HG02571 (cell line): ENCODE data around the gene EMID1.

ENCODE experiments used
- ATAC-seq: cut with Tn5 transposase; IDR thresholded peaks from one replicate; pipeline ENCODE4 v1.9.1; 2021; ENCODE audit warnings: mild to moderate bottlenecking, moderate library complexity; ENCODE audit not compliant: unreplicated experiment

The EMID1 gene

DNA sequence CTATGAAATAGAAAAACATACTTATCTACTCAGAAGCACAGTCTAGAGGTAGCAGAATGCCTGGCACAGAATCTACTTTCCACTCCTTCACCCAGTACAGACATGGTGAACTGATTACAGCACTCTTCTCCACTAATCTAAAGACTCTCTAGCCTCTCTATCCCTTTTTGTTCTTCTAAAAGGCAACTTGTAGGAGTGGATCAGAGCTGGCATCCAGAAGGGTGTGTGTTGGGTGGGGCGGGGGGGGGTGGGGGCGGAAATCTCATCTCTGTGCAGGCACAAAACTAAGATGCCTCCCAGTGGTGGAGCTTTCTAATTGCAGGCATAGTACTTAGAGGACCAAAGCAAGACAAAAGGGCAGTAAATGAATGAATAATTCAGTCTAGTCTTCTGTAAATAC is 11.5 kb upstream of the EMID1 start:
- no peak for ATAC-seq

DNA sequence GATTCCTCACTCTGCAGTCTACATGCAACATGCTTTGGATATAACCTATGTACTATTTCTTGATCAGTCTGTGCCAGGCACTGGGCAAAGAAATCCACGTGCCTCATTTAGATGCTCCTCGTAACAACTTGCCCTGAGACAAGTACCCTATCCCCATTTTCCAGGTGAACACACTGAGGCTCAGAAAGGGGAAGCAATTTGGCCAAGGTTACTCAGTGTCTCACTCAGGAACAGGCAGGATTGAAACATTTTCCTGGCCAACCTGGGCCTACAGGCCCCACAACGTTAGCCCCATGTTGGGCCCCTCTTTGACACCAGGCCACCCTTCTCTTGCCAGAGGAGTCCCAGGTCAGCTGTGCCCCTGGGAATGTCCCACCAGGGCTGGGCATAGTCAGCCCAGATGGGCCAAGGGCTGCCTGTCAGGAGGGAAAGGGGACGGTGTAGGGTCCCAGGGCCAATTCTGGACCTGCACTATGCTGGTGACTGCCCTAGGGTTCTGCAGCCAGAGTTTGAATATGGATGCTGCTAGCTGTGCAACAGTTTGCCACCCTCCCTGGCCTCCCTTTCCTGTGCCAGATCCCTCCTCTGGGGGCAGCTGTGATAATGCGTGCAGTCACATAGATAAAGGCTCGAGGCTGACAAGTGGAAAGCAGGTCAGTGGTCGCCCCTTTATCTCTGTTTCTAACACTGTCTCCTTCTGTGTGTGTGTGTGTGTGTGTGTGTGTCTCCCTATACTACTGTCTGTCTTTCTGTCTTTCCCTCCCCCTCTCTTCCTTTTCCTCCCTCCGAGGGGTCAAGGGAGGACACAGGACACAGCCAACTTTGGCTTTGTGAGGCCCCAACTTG is 10.4 kb upstream of the EMID1 start:
- no peak for ATAC-seq

DNA sequence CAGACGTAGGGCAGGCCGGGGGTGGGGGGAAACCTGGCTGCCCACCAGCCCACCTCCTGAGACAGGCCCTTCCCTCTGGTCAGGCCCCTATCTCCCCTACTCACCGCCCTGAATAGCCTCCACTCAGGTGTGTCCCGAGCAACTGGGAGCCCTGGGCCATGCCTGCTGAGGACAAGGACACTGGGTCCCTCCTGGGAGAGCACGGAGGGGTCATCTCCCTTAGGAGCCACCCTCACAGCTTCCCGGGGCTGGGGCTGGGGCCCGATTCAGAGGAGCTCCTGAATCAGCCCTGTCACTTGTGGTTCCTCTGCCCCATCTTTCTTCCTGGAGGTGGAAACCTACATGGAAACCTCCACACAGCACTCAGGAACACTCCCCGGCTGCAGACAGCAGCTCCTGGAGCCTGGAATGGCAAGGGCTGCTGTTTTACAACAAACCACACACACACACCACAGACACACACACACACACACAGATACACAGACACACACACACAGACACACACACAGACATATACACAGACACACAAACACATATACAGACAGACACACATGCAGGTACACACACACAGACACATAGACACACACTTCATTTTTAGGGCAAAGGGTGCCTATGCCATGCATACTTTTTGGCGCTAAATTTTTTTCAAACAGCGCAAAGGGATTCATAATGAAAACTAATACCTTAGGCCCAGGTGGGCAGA is 9.6 kb upstream of the EMID1 start:
- ATAC-seq: no peak

DNA sequence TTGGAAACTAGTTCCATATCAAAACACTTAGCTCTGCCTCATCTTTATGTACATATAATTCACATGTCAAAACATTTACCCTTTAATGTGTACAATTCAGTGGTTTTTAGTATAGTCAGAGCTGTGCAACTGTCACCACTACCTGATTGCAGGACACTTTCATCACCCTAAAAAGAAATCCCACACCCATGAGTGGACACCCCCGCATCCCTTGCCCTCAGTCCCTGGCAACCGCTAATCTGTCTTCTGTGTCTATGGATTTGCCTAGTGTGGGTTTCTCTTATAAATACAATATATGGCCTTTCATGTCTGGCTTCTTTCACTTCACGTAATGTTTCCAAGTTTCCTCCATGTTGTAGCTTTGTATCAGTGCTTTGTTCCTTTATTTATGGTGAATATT is 8.6 kb upstream of the EMID1 start:
- ATAC-seq: no peak

DNA sequence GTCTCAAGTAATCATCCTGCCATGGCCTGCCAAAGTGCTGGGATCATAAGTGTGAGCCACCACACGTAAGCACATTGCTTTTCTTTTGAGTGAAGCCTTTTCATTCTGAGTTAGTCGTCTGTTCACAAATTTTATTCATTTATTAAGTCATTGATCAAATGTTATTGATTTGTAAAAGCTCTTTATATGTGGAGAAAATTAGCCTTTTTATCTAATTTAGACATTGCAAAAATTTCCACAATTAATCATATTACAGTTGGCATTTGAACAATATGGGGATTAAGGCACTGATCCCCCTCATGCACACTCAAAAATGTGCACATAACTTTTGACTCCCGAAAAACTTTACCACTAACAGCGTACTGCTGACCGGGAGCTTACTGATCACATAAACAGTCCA is 7.5 kb upstream of the EMID1 start:
- ATAC-seq: no peak

DNA sequence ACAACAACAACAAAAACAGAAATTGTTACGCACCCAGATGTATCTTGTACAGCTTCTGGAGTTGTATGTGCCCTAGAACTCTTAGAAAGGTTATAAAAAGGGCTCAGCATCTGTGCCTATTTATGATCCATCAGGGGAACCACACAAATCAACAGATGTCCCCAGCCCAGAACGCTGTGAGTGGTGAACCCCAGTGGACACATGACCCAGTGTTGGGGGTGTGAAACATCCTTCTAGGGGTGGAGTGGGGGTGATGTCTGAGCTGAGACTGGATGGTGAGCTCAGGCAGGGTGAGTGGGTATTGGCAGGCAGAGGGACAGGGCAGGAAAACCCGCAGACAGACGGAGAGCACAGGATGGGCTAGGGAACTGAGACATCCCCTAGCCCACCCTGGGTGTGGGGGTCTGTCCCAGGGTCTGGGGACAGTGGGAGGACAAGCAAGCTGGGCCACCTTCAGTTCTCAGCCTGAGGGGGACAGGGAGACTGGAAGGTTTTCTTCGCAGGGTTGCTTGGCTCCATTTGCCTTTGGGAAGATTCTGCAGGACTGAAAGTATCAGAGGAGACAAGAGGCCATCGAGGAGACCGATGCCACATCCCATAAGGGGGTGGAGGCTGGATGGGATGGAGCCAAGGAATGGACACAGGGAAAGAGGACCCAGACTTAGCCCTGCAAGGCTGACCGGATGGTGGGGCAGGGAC is 5.8 kb upstream of the EMID1 start:
- ATAC-seq: no peak

DNA sequence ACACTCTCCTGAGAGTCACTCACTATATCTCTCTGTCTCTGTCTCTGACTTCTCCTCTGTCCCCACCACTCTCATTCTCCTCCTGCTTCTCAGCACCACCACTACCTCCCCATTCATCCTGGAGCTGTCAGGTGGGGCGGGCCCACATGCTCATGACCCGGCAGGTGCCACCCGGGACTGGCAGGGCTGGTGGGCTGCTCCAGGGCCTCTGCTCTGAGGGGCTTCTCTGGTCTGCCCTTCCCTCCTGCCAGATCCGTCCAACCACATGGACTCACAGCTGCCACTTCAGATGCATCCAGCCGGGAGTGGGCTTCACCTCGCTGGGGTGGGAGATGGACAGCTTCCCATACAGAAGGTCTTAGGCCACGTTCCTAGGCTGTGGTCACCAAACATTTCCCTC is 4.8 kb upstream of the EMID1 start:
- no peak for ATAC-seq

DNA sequence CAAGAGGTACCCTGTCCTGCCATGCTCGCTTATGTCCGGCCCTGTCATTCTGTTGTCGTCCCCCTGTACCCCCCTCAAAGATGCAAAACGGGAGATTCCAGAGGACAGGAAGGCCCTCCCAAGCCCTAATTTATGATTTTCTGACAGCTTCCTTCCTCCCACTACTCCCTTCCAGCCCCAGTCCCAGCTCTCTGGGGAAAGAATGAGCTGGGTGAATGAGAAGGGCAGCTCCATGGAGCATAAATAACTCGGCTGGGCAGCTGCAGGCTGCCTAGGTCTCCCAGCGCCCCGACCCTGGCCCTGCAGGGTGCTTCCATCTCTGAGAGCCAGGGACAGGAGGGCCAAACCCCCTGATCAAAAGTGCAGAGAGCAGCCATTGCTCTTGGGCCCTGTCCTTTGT is 3.9 kb upstream of the EMID1 start:
- ATAC-seq: no peak

DNA sequence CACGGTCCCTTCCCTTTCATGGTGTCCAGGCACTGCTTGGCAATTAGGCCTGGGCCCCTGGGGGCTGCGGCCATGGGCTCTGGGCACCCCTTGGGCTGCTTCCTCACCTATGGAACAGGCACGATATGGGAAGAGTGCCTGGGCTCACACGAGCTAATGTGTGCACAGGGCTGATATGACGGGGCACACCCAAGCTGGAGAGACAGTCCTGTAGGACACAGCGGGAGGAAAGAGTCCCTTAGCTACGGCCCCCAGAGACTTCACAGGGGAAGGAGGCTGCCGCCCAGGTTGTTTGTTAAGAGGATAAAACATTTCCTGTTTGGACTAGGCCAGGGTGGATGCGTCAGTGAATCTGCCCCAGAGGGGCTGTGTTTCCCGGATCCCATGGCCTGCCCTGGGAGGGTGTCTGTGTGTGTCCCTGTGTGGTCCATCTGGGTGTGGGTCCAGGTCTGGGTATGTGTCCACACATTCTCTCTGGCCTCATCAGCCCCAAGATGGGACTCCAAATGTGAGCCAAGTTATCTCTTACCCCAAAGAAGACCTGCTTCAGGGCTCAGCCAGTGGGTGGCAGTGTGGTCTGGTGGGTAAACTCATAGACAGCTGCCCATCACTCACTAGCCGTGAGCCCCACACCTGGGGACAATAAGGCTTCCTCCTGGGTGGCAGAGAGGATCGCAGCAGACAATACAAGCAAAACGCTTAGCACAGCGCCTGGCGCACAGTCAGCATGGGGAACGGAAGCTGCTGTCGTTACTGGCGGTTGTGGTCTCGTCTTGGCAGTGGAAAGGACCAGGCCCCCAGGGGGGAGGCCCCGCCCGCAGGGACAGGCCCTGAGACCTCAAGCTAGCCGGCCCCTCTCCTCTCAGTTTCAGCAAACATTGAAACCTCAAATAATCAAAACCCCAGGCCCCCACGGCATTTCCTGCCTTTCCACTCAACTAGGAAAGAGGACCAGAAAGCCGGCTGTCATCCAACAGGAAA is 3.2 kb upstream of the EMID1 start:
- ATAC-seq: peak; percentile 71

DNA sequence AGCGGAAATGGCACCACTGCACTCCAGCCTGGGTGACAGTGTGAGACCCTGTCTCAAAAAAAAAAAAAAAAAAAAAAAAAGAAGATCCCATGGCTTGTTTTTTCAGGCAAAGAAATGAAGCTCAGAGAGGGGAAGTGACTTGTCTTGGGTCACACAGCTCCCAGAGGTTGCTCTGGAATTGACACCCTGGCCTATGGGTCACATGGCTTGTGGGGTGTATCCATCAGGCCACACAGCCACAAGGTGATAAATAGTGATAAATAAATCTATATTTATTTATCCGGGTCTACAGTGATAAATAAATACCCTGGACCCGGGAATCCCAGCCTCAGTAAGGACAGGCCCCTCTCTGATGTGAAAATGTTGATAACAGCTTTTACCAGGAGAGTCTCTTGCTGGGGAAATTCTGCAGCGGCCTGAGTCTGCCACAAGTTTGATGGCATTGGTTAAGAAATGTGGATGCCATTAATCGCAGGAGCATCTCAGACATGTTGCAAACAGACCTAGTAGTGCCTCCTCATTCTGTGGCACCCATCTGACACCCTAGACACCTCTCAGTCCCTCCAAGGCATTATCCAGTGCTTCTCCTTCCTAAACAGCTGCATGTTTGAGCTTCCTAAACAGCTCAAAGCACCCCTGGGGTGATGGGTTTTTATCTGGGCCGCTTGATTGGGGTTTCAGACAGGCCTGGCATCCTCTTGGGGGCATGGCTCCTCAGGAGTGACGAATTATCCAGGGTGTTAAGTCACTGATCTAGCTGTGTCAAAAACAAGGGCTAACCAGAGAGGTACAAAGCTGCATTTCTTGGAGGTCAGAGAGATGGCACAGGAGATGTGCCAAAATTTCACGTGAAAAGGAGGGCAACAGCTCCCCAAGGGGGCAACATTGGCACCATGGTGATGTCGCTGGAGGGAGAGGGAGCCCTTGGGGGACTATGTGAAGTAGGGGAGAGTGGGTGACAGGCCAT is 1.9 kb upstream of the EMID1 start:
- no peak for ATAC-seq

DNA sequence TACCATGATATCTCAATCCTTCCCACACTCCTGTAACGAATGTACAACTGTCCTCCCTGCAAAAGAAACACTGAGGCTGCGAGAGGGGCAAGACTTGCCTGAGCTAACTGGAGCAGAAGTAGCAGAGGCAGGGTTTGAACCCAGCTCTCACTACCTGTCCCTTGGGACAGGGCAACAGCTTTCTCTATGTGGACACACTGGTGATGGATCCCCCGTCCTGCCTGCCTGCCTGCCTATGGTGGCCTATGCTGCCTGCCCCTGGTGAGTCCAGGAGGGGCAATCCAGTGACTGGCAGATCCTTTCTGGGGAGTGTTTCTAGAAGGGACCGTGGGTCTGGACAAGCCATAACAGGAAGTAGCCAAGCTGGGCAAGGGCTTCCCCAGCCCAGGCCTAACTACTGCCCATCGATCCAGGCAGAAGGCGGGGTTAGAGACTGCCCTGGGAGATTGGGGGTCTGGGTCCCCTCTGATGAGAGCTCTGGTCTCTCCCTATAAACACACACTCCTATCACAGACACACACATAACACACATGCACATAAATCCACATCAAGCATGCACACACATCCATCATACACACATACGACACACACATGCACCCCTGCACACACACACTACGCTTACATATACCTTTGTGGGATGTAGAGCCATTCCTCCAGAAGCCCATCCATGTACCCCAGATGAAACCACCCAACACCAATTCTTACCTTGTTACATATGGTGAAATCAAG is 1.1 kb upstream of the EMID1 start:
- ATAC-seq: no peak

DNA sequence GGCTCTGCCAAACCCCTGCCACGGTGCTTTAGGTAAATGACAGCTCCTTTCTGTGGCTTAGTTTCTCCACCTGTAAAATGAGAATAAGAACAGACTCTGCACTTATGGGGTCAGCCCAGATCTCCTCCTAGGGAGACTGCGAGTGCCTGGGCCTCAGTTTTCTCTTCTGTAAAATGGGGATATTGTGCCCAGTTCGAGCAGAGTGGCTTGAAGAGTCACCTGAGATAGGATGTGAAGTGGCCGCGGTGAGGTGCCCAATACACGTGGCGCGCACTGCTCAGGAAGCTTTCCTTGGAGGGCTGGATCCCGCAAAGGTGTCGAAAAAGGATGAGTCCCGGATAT is 473 bp upstream of the EMID1 start:
- no peak for ATAC-seq

DNA sequence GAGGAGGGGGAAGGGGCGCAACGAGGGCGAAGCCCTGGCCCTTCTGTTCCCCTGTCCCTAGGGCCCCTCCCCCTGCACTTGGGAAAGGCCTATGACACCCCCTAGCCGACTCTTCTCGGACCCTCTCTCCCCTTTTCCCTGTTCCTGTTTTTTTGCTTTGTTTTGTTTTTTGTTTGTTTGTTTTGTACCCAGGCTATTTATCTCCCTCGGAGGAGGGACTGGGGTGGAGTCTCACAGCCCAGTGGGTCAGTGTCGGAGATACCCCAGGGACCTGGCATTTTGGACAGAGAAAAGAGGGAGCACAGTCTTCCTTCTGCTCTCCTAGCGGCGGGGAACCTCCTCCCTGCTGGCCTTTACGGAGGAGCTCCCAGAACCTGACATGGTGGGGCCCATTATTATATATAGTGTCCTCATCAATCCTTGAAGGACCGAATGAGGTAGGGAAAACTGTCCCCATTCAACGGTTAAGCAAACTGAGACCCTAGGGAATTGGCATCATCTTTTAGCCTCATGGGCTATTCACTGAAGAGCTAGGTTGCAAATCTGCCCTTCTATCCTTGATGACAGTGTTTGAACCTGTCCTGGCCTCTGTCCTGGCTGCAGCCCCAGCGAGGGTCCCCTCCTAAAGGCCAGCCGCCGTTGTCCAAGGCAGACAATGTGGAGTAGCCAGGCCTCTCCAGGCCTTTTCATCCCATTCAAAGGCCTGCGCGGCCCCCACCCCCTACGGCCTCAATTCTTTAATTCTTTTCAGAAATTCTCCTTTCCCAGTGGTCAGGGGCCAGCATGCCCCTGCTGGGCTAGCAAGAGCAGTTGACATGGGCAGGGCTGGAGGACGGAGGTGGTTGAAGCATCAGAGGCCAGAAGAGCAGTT is 911 bp downstream of the EMID1 start:
- no peak for ATAC-seq

DNA sequence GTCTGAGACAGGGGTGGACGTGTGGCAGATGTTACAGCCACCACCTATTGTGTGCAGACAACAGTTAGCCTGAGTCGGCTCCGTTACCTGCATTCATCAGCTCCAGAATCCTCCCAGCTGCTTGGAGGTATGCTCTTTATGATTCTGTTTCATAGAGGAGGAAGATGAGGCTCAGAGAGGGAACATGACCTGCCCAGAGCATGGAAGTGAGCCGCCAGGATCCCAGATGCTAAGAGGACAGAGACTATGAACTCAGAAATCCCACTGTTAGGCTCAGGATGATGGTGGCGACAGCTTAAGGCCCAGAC is 1.5 kb downstream of the EMID1 start:
- no peak for ATAC-seq

DNA sequence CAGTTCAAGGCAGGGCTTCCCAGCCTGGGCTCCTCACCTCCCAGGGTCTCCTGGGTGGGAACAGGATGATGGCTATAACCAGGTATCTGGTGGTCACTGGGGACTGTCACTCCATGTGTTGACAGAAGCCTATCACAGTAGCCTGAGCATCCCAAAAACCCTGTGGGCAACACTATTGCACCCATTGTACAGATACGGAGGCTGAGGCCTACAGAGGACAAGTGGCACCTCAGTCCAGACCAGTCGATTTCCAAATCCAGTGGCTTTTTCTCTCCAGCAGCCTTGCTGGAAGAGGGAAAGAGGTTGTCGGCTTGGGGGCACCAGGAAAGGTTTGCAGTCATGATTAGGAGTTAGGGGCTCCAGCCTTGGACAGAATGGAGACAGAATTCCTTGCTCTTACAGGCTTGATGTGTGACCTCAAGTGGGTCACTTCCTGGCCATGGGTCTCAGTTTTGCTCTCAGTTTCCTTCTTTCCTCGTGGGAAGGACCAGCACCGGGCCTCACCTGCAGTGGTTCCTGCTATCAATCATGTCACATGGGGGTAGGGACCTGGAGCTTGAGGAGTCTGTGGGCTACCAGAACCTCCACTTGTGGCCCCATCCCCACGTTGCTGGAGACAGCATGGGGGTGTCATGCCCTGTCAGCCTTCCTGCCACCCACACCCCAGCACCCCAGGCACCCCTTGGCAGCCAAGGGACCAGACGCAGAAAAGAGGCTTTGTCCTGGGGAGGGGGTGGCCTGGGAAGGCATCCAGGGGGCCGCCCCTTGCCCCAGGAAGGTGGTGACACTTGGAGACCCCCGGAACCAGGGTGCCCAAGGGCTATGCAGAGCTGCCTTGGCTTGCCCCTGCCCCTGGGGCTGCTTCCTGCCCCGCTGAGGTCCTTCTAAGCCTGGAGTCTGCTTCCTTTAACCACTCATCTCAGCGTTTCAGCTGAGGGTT is 2.1 kb downstream of the EMID1 start:
- ATAC-seq: no peak

DNA sequence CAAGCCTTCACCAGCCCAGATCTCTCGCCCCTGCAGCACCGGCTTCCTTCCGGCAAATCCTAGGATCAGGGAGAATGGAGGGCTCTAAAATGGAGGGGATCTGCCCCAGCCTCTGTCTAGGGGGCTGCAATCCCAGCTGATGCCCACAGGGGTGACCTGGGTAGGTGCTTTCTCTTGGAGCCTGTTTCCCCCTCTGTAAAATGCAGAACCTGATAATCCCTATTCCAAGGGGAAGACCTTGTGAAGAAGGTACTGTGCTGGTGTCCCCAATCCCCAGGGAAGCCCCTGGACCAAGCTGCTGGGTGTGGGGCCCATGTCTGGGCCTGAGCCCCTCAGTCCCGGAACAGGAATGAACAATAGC is 2.8 kb downstream of the EMID1 start:
- no peak for ATAC-seq

DNA sequence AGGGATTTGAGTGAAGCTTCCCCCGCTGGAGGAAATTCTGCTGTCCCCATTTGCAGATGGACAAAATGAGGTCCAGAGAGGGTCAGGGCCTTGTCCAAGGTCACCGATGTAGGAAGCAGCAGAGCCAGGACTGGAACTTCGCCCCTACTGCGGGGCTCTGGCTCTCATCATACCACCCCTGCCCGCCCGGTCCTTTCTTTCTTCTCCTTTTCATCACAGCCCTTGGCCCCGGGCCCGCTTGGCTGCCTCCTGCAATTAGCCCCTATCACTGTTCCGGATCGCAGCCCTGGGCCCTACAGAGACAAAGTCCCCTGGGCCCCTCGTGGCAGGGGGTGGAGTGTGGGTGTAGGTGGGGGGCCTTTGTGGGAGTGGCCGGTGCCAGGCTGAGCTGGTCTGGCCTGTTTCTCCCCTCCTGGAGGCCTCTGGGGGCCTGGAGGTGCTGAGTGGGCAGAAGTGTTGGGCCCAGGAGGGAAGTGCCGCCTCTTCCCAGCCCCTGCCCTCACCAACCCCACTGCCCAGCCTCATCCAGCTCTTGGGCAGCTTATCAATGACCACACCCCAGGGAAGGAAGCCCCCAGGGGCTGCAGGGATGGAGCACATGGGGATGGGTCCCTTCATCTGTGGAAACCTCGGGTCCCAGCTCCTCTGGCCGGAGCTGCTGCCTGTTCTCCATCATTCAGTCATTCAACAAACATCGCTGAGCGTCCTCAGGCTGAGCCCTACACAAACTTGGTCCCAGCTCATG is 3.4 kb downstream of the EMID1 start:
- ATAC-seq: no peak
